22Rv1 (cell line): ENCODE data around the gene NLRP5.

Experiments used
- ZFX ChIP-seq: fragments of 450-650 bp; IDR thresholded peaks from 2 replicates; pipeline ENCODE4 v1.6.1; 2017; ENCODE audit warnings: antibody characterized with exemption, borderline replicate concordance
- TF ChIP-seq, protein P1 (sequence below): fragments of 450-650 bp; IDR thresholded peaks from 2 replicates; pipeline ENCODE4 v1.5.1; 2017; ENCODE audit warnings: mild to moderate bottlenecking

DNA sequence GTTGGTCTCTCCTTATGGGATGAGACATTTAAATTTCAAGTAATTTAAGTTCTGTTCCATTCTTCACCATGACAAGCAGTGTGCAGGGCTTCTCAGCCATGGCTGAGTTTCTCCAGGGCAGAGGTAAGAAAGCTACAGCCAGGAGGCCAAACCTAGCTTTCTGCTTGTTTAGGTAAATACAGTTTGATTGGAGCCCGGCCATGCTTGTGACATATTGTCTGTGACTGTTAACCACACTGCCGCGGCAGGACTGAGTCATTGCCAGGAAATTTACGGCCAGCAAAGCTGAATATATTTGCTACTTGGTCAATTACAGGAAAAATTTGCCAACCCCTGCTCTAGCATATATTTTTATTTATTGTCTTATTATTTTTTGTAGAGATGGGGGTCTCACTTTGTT, 28.2 kb upstream of the NLRP5 start:
- TF ChIP-seq, protein P1, sequence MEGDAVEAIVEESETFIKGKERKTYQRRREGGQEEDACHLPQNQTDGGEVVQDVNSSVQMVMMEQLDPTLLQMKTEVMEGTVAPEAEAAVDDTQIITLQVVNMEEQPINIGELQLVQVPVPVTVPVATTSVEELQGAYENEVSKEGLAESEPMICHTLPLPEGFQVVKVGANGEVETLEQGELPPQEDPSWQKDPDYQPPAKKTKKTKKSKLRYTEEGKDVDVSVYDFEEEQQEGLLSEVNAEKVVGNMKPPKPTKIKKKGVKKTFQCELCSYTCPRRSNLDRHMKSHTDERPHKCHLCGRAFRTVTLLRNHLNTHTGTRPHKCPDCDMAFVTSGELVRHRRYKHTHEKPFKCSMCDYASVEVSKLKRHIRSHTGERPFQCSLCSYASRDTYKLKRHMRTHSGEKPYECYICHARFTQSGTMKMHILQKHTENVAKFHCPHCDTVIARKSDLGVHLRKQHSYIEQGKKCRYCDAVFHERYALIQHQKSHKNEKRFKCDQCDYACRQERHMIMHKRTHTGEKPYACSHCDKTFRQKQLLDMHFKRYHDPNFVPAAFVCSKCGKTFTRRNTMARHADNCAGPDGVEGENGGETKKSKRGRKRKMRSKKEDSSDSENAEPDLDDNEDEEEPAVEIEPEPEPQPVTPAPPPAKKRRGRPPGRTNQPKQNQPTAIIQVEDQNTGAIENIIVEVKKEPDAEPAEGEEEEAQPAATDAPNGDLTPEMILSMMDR = no peak
- TF ChIP-seq ZFX = no peak
